ENCODE measurements around the gene RBM38.

RBM38 gene

GRCh38 chr20:57399587-57400155 lies 8.5 kb downstream of the RBM38 start:
- peaks cover 30% of the 10 kb centered on the region; the same call in 1 of the 2 replicates for H3K36me3 ChIP-seq (ENCODE audit: insufficient read depth, low read length)
- DNase-seq = no peak
- H3K9ac ChIP-seq (ENCODE audit: low read depth, low read length) = 0 out of 2 replicates have a peak overlapping the region, but pooled peaks have one; percentile 44
- no peaks in the 10 kb centered on the region; the same call in 1 of the 2 replicates for H3K79me2 ChIP-seq (ENCODE audit: insufficient read depth, low read length)
- TF ChIP-seq CTCF (IDR thresholded peaks at IDR 0.05; ENCODE audit: borderline replicate concordance, extremely low read depth, low read length, poor library complexity, severe bottlenecking) (no peak), EZH2 (IDR thresholded peaks at IDR 0.05; ENCODE audit: borderline replicate concordance, low read depth, low read length, severe bottlenecking) (no peak)
- peaks cover 2% of the 10 kb centered on the region for H3K27me3 ChIP-seq (ENCODE audit: insufficient read depth, low read length, poor library complexity)
- peaks cover 92% of the 10 kb centered on the region for H4K20me1 ChIP-seq (ENCODE audit: insufficient read depth, low read length)
- H3K4me2 ChIP-seq (ENCODE audit: insufficient read depth, low read length) = peak overlapping the region; percentile 72
- ATAC-seq (ENCODE audit: insufficient read depth, low read depth) = no peak
- no peak overlapping the region for H3K4me3 ChIP-seq (ENCODE audit: low read depth in 1 of 2, low read length in 2 of 2)
- H2AFZ ChIP-seq (ENCODE audit: low read depth, low read length) = no peak overlapping the region
- H3K9me3 ChIP-seq (ENCODE audit: insufficient read depth, low read length, severe bottlenecking) = no peaks in the 10 kb centered on the region
- H3K4me1 ChIP-seq (ENCODE audit: insufficient read depth, low read length) = peaks cover 56% of the 10 kb centered on the region
- H3K27ac ChIP-seq (ENCODE audit: low read length) = peak overlapping the region; percentile 77; the same call in 1 of the 2 replicates

- H3K36me3 ChIP-seq (ENCODE audit: insufficient read depth, low read length) = peaks cover 24% of the 10 kb centered on the region; the same call in 1 of the 2 replicates
- no peak overlapping the region for H3K9ac ChIP-seq (ENCODE audit: low read depth, low read length)
- ATAC-seq (ENCODE audit: insufficient read depth, low read depth) (no peak), DNase-seq (no peak)
- no peak overlapping the region for H3K4me3 ChIP-seq (ENCODE audit: low read depth in 1 of 2, low read length in 2 of 2)
- H3K27ac ChIP-seq (ENCODE audit: low read length) = no peak overlapping the region; the same call in 1 of the 2 replicates
- H3K27me3 ChIP-seq (ENCODE audit: insufficient read depth, low read length, poor library complexity) = no peaks in the 10 kb centered on the region
- no peak for TF ChIP-seq EZH2 (IDR thresholded peaks at IDR 0.05; ENCODE audit: borderline replicate concordance, low read depth, low read length, severe bottlenecking)
- TF ChIP-seq CTCF (IDR thresholded peaks at IDR 0.05; ENCODE audit: borderline replicate concordance, extremely low read depth, low read length, poor library complexity, severe bottlenecking) = peak; percentile 22
- no peak overlapping the region for H3K4me2 ChIP-seq (ENCODE audit: insufficient read depth, low read length)
- H3K9me3 ChIP-seq (ENCODE audit: insufficient read depth, low read length, severe bottlenecking) = no peaks in the 10 kb centered on the region
- H3K4me1 ChIP-seq (ENCODE audit: insufficient read depth, low read length) = peaks cover 54% of the 10 kb centered on the region
- no peaks in the 10 kb centered on the region; the same call in 1 of the 2 replicates for H3K79me2 ChIP-seq (ENCODE audit: insufficient read depth, low read length)
- H4K20me1 ChIP-seq (ENCODE audit: insufficient read depth, low read length) = peaks cover 92% of the 10 kb centered on the region
- no peak overlapping the region for H2AFZ ChIP-seq (ENCODE audit: low read depth, low read length)
These were observed 9.1 kb downstream of the RBM38 start for GRCh38 chr20:57400231-57400701.

DNA sequence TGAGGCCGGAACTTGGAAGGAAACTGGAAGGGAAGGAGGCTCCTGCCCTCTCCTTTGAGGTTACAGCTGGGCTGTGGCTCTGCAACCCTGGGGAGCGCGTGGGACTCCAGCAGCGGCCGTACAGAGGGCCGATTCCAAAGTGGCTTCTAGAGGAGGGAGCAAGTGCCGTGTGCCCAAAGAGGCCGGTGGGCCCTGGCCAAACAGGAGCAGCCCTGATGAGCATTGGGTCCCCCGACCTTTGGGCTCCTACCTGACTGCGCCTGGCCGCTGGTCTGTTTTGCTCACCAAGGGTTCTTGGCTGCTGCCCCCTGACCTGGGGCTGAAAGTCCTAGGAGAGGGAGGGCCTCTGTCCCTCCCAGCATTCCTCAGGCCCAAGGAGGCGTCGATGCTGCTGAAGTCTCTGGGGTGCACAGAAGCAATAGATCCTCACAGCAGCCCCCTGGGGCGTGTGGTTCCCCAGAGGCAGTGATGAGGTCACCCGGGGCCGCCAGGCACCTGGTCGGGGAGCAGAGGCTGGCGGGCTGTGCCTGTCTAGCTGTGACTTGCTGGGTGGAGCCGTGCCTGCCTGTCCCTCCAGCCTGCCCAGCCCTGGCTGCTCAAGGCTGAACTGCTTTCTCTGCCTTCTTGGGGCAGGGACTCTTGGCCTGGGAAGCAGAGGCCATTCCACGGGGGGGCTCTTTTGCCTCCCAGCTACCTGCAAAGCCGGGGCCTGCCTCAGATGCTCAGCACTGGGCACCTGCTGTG lies 9.8 kb downstream of the RBM38 start:
- Histone ChIP-seq H3K4me2 (ENCODE audit: insufficient read depth, low read length) (no peak overlapping the region), H4K20me1 (ENCODE audit: insufficient read depth, low read length) (peaks cover 90% of the 10 kb centered on the region), H3K36me3 (ENCODE audit: insufficient read depth, low read length) (peaks cover 22% of the 10 kb centered on the region; the same call in 1 of the 2 replicates), H3K79me2 (ENCODE audit: insufficient read depth, low read length) (no peaks in the 10 kb centered on the region; the same call in 1 of the 2 replicates), H3K9me3 (ENCODE audit: insufficient read depth, low read length, severe bottlenecking) (no peaks in the 10 kb centered on the region), H3K9ac (ENCODE audit: low read depth, low read length) (no peak overlapping the region), H3K27ac (ENCODE audit: low read length) (no peak overlapping the region), H3K4me1 (ENCODE audit: insufficient read depth, low read length) (peaks cover 54% of the 10 kb centered on the region), H3K27me3 (ENCODE audit: insufficient read depth, low read length, poor library complexity) (no peaks in the 10 kb centered on the region), H3K4me3 (ENCODE audit: low read depth in 1 of 2, low read length in 2 of 2) (no peak overlapping the region), H2AFZ (ENCODE audit: low read depth, low read length) (no peak overlapping the region)
- DNase-seq = no peak
- no peak for ATAC-seq (ENCODE audit: insufficient read depth, low read depth)
- TF ChIP-seq CTCF (IDR thresholded peaks at IDR 0.05; ENCODE audit: borderline replicate concordance, extremely low read depth, low read length, poor library complexity, severe bottlenecking) (no peak), EZH2 (IDR thresholded peaks at IDR 0.05; ENCODE audit: borderline replicate concordance, low read depth, low read length, severe bottlenecking) (no peak)

Data from DND-41 (cell line).